ENCODE results near the gene GYS2. TPM values are rescaled to one million over a fixed set of nuclear protein-coding genes. Genes with fewer than 3 reads are reported as not detected.

Gene GYS2
- total RNA-seq, 2 donors from 2014 or later = not detected

DNA sequence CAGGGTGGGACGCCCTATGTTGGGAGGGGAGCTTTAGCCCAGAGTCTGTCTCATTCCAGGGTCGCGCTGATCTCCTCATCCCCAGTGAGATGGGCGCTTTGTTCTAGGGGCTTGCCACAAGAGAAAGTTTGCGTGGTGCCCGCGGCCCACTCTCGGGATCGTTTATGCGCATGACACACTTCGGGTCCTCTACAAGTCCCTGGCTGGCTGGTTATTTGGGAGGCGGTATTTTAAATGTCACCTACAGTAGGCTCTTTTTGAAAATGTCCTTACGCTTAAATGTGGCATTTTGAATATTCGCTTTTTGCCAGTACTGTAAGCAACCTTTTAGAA lies 102.5 kb downstream of the GYS2 start:
- WGBS, 2 donors = 0 to 1% methylated on average over 10 to 14 of the region's 14 CpGs
- H3K36me3 ChIP-seq (replicated peaks in 1 of 2; ENCODE audit: insufficient read depth in 1 of 2, low read depth in 2 of 2) = no peaks in the 10 kb centered on the region
- peak; percentile 16 to 44 (median 37) for DNase-seq
- TF ChIP-seq, protein P1, sequence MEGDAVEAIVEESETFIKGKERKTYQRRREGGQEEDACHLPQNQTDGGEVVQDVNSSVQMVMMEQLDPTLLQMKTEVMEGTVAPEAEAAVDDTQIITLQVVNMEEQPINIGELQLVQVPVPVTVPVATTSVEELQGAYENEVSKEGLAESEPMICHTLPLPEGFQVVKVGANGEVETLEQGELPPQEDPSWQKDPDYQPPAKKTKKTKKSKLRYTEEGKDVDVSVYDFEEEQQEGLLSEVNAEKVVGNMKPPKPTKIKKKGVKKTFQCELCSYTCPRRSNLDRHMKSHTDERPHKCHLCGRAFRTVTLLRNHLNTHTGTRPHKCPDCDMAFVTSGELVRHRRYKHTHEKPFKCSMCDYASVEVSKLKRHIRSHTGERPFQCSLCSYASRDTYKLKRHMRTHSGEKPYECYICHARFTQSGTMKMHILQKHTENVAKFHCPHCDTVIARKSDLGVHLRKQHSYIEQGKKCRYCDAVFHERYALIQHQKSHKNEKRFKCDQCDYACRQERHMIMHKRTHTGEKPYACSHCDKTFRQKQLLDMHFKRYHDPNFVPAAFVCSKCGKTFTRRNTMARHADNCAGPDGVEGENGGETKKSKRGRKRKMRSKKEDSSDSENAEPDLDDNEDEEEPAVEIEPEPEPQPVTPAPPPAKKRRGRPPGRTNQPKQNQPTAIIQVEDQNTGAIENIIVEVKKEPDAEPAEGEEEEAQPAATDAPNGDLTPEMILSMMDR (IDR thresholded peaks at IDR 0.05) = no peak
- TF ChIP-seq POLR2A (IDR thresholded peaks at IDR 0.05) = no peak
- H3K27me3 ChIP-seq = no peaks in the 10 kb centered on the region
- H3K4me1 ChIP-seq = peaks cover 43% of the 10 kb centered on the region
- intact Hi-C loops (cut with DNase I) = no loop called here
- peak; percentile 7 for ATAC-seq
- H3K9me3 ChIP-seq = no peaks in the 10 kb centered on the region
- peak overlapping the region; percentile 83 for H3K4me3 ChIP-seq
- peak overlapping the region; percentile 63 to 90 (median 85) for H3K27ac ChIP-seq

DNA sequence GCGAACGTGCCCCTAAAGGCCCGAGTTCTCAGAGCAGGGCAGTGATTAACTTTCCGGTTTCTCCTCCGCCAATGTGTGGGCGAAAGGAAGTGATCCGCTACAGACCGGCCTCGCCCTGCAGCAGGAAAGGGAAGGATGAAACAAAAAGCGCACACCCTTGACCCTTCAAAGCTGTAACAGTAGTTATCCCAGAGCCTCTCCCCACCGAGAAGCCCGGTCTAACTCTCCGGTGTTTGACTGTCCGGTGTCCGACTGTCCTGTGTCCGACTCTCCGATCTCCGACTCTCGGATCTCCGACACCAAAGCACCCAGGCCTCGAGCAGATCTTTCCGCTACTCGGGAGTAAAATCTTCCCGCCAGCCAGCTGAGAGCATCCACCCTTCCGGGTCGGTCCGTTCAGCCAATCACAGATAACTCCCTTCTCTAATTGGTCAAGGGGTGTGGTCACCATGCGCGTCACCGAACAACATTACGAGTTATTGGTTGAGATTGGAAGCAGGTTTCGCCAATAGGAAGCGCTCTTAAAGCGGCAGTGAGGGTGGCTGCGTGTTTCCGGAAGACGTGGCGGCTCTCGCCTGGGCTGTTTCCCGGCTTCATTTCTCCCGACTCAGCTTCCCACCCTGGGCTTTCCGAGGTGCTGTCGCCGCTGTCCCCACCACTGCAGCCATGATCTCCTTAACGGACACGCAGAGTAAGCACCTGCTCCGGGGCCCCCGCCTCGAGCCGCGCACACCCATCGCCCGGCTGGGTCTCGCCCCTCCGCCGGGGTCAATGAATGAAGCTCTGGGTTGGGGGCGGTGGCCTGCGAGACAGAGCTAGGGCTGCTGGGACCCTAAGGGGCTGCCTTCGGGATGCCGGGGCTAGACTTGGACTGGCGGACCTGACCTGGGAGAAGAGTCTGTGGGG lies 103.1 kb downstream of the GYS2 start, which contains the start of the genes GOLT1B and RECQL:
TSS of gene GOLT1B (plus strand) at position 532 of the 906 bp plus-strand sequence. CDS start at position 667, 135 bp downstream.
TSS of gene RECQL (minus strand) at position 378 of the 906 bp plus-strand sequence. CDS start 2,065 bp downstream, outside the sequence.
- H3K9me3 ChIP-seq = no peaks in the 10 kb centered on the region

DNA sequence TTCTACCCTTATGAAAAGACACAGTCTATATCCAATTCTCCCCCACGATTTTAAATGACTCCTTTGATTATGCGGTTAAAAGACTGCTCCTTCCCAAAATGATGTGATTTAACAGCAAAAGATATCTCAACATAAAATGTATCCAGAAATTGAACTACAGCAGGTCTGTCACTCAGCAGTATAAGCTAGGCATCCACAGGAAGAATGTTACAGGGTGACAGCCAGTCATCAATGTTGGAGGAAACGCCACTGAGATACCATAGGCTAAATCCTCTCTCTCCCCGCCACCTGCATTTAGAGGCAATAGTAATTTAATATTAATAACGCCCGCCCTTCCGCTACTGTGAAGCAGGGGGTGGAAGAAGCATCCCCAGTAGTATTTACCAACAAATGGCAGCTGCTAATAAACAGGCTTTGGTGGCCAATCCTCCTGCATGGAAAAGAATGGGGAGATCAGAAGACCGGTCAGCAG lies 103.8 kb downstream of the GYS2 start:
- no peaks in the 10 kb centered on the region for H3K9me3 ChIP-seq
- ATAC-seq (no peak), DNase-seq (no peak)
- H3K4me3 ChIP-seq = peak overlapping the region in 1 of 2 donors; percentile 83
- H3K36me3 ChIP-seq (replicated peaks in 1 of 2; ENCODE audit: insufficient read depth in 1 of 2, low read depth in 2 of 2) = no peaks in the 10 kb centered on the region
- H3K27me3 ChIP-seq = no peaks in the 10 kb centered on the region
- H3K27ac ChIP-seq = peak overlapping the region in 2 of 4 donors; percentile 89 to 90
- no peak for TF ChIP-seq POLR2A (IDR thresholded peaks at IDR 0.05)
- peaks cover 40% of the 10 kb centered on the region for H3K4me1 ChIP-seq
- intact Hi-C loops (cut with DNase I) = no loop called here
- WGBS, 2 donors = 9 to 11% methylated on average over 8 of the region's 8 CpGs

More for the DNA sequence above, 103.1 kb downstream of the GYS2 start, which contains the start of the genes GOLT1B and RECQL:
- peak within 1 kb of the TSS; percentile 63 to 90 (median 85) for H3K27ac ChIP-seq
- peak; percentile 100 for ATAC-seq
- peak; percentile 93 to 97 (median 94) for DNase-seq
- no peaks in the 10 kb centered on the region for H3K27me3 ChIP-seq
- H3K36me3 ChIP-seq (replicated peaks in 1 of 2; ENCODE audit: insufficient read depth in 1 of 2, low read depth in 2 of 2) = no peaks in the 10 kb centered on the region
- TF ChIP-seq, protein P1 (IDR thresholded peaks at IDR 0.05) = no peak
- TF ChIP-seq POLR2A (IDR thresholded peaks at IDR 0.05) = peak; percentile 43 to 82 (median 80)
- intact Hi-C loops (cut with DNase I) = no loop called here
- 0% methylated on average over 43 to 61 of the region's 61 CpGs for WGBS, 2 donors
- peaks cover 43% of the 10 kb centered on the region for H3K4me1 ChIP-seq
- H3K4me3 ChIP-seq = peak within 1 kb of the TSS; percentile 83

DNA sequence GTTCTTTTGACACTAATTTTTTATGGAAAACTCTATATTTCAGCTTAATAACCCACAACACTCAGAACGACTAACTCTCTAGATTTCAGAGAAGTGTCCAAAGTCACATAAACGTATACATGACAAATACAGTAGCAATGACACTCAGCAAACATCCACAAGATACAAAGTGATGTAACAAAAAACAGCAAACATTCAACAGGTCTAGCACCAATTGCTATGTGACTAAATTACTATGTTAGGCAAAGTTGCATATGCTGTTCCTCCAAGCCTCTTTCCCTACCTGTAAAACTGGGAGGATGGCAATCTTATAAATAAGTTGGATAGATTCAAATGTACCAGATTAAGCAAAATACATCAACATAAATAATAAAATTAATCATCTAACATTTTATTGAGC lies 104.9 kb downstream of the GYS2 start:
- intact Hi-C loops (cut with DNase I) = no loop called here
- Histone ChIP-seq H3K36me3 (replicated peaks in 1 of 2; ENCODE audit: insufficient read depth in 1 of 2, low read depth in 2 of 2) (no peaks in the 10 kb centered on the region), H3K4me3 (no peak overlapping the region), H3K9me3 (no peaks in the 10 kb centered on the region), H3K4me1 (peaks cover 29% of the 10 kb centered on the region), H3K27ac (no peak overlapping the region), H3K27me3 (no peaks in the 10 kb centered on the region)
- ATAC-seq (no peak), DNase-seq (no peak)
- 58% methylated on average over 2 of the region's 2 CpGs for WGBS, 2 donors
- TF ChIP-seq, protein P1 (IDR thresholded peaks at IDR 0.05) = no peak
- TF ChIP-seq POLR2A (IDR thresholded peaks at IDR 0.05) = no peak

Other genes starting within 250 kb of the GYS2 start
- gene IAPP, start 231.9 kb downstream of the GYS2 start, total RNA-seq = 100 to 1,000 TPM in 1 of 2 donors, 1 to 10 TPM in 1; 3.6 to 111 TPM
- 10 to 100 TPM; 12.5 to 12.7 TPM for gene PYROXD1, start 167.2 kb downstream of the GYS2 start, total RNA-seq
- gene RECQL, start 103.2 kb downstream of the GYS2 start, total RNA-seq = 10 to 100 TPM in 1 of 2 donors, 1 to 10 TPM in 1; 5.3 to 18.9 TPM
- 10 to 100 TPM; 16.3 to 18.5 TPM for gene GOLT1B, start 103.1 kb downstream of the GYS2 start, total RNA-seq
- gene SPX, start 78.6 kb downstream of the GYS2 start, total RNA-seq = 10 to 100 TPM; 18.5 to 49.5 TPM
- gene LDHB, start 53.0 kb upstream of the GYS2 start, total RNA-seq = 100 to 1,000 TPM; 121 to 194 TPM
- 10 to 100 TPM; 15.2 to 26.2 TPM for gene KCNJ8, start 169.9 kb upstream of the GYS2 start, total RNA-seq

Measured in body of pancreas (tissue), 4 donors.